Adrenal gland (tissue), 5 donors: Measurements from ENCODE around the gene DDTL.
"Not testable (repeated sequence)": the region's sequence is repeated elsewhere in the genome, so short reads cannot be mapped to it uniquely, and the experiment has no call there.

Experiments used
- POLR2A ChIP-seq, 2 donors: fragments of 450-650 bp; IDR thresholded peaks; one replicate each; pipeline ENCODE4 v1.6.1; 2017; ENCODE audit warnings: antibody characterized with exemption in 2 of 2, mild to moderate bottlenecking in 2 of 2, moderate library complexity in 1 of 2
- TF ChIP-seq, protein P1 (sequence below), 6 experiments: fragments of 450-650 bp in 4 of 6; fragments of 200-600 bp in 2 of 6; sonication (generic) in 1 of 6; IDR thresholded peaks; 1 replicate in 5 of 6; 2 replicates in 1 of 6; pipeline versions ENCODE4 v1.5.1 to v1.8.0; 2016 to 2021; ENCODE audit warnings: antibody characterized with exemption in 6 of 6, mild to moderate bottlenecking in 2 of 6, moderate library complexity in 1 of 6
- donor health status: DM: no; HTN: no; CAD: no.

DNA sequence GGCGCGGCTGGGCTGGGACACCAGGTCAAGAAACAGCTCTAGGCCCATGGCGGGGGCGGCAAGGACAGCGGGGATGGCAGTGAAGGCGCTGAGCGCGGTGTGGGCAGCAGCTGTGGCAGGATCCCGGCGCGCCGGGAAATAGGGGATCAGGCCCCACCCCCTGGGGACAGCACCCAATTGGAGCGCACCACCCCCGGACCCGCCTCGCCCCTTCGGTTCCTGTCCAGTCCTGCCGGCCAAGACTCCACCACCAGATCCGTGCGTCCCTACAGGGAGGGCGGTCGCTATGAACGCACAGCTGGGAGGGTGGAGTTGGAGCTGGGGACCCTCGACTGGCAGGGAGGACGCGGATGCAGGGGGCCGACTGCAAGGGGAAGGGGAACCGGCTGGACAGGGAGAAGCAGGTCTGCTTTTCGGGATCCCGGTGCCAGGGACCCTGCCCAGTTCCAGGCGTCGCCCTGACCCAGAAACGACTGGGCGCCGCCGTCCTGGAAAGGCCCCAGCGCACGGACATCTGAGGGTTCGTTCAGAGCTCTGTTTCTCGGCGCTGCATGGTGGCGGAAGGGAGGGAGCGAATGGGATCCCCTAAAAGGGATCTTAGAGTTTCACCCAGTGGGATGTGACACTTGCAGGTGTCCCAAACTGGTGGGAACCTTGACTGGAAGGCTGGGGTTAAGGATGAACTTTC is 5.5 kb upstream of the DDTL start, which contains the start of gene GSTT2B:
- TF ChIP-seq, protein P1, sequence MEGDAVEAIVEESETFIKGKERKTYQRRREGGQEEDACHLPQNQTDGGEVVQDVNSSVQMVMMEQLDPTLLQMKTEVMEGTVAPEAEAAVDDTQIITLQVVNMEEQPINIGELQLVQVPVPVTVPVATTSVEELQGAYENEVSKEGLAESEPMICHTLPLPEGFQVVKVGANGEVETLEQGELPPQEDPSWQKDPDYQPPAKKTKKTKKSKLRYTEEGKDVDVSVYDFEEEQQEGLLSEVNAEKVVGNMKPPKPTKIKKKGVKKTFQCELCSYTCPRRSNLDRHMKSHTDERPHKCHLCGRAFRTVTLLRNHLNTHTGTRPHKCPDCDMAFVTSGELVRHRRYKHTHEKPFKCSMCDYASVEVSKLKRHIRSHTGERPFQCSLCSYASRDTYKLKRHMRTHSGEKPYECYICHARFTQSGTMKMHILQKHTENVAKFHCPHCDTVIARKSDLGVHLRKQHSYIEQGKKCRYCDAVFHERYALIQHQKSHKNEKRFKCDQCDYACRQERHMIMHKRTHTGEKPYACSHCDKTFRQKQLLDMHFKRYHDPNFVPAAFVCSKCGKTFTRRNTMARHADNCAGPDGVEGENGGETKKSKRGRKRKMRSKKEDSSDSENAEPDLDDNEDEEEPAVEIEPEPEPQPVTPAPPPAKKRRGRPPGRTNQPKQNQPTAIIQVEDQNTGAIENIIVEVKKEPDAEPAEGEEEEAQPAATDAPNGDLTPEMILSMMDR (IDR thresholded peaks at IDR 0.05): not testable (repeated sequence)
- TF ChIP-seq POLR2A (IDR thresholded peaks at IDR 0.05): not testable (repeated sequence)
